Esophagus muscularis mucosa (tissue), 4 donors: Measurements from ENCODE around the gene CYTH3. TPM values are rescaled to one million over a fixed set of nuclear protein-coding genes. Genes with fewer than 3 reads are reported as not detected.

ENCODE experiments used
- DNase-seq: peaks from one replicate; pipeline ENCODE4 v3.0.0-alpha.2; 2017; ENCODE audit errors: extremely low spot score
- H3K27ac ChIP-seq, 4 donors: fragments of 200-600 bp; sonication (generic); replicated peaks in 1 of 4; 1 replicate in 3 of 4; 2 replicates in 1 of 4; pipeline ENCODE4 v1.5.1; 2016 to 2019; ENCODE audit warnings: mild to moderate bottlenecking in 1 of 4
- H3K27me3 ChIP-seq, 4 donors: fragments of 200-600 bp; sonication (generic); one replicate each; pipeline versions ENCODE4 v1.5.1 to v1.6.0; 2016 to 2019
- H3K36me3 ChIP-seq, 4 donors: fragments of 200-600 bp; sonication (generic); one replicate each; pipeline ENCODE4 v1.5.1; 2016 to 2019
- H3K4me1 ChIP-seq, 4 donors: fragments of 200-600 bp; sonication (generic); one replicate each; pipeline ENCODE4 v1.5.1; 2016 to 2019
- H3K4me3 ChIP-seq, 4 donors: fragments of 200-600 bp; sonication (generic); 1 replicate in 2 of 4; 2 replicates in 2 of 4; pipeline ENCODE4 v1.5.1; 2016 to 2019; ENCODE audit warnings: mild to moderate bottlenecking in 4 of 4, moderate library complexity in 1 of 4
- H3K9me3 ChIP-seq, 4 donors: fragments of 200-600 bp; sonication (generic); 1 replicate in 3 of 4; 2 replicates in 1 of 4; pipeline ENCODE4 v1.5.1; 2016 to 2019
- EP300 ChIP-seq: sonication (generic); formaldehyde crosslinking; IDR thresholded peaks from one replicate; pipeline ENCODE4 v1.6.1; 2017; ENCODE audit warnings: antibody characterized with exemption
- POLR2A ChIP-seq: fragments of 450-650 bp; IDR thresholded peaks from one replicate; pipeline ENCODE4 v1.6.1; 2017; ENCODE audit warnings: antibody characterized with exemption, moderate library complexity, mild to moderate bottlenecking, low read depth
- POLR2AphosphoS5 ChIP-seq, 2 donors: sonication (generic); formaldehyde crosslinking; IDR thresholded peaks; one replicate each; pipeline ENCODE4 v1.6.1; 2017; ENCODE audit warnings: antibody characterized with exemption in 2 of 2
- WGBS: methylation state at CpG from one replicate; pipeline ENCODE4 v1.1.5; 2018; 5-methylcytosine and 5-hydroxymethylcytosine counted together
- intact Hi-C: fragments of 100-400 bp; cut with DNase I; formaldehyde crosslinking; loops from one replicate; pipeline ENCODE4 v1.15.1; 2023
- total RNA-seq, 4 donors: library from RNA; depleted of rRNA; stranded (reverse); fragments of >200 nt; gene quantifications; one replicate each; pipeline versions ENCODE4 v1.1.0 to v1.2.1, GENCODE V29; 2016
- TF ChIP-seq, protein P1 (sequence below), 3 experiments: fragments of 200-600 bp in 2 of 3; fragments of 450-650 bp in 1 of 3; sonication (generic) in 2 of 3; IDR thresholded peaks; one replicate each; pipeline ENCODE4 v1.5.1; 2017 to 2019; ENCODE audit warnings: antibody characterized with exemption in 3 of 3, mild to moderate bottlenecking in 2 of 3, moderate library complexity in 1 of 3

Gene CYTH3
- total RNA-seq, 4 donors from 2014 or later, result 32.0 to 64.6 (median 50.2) TPM

DNA sequence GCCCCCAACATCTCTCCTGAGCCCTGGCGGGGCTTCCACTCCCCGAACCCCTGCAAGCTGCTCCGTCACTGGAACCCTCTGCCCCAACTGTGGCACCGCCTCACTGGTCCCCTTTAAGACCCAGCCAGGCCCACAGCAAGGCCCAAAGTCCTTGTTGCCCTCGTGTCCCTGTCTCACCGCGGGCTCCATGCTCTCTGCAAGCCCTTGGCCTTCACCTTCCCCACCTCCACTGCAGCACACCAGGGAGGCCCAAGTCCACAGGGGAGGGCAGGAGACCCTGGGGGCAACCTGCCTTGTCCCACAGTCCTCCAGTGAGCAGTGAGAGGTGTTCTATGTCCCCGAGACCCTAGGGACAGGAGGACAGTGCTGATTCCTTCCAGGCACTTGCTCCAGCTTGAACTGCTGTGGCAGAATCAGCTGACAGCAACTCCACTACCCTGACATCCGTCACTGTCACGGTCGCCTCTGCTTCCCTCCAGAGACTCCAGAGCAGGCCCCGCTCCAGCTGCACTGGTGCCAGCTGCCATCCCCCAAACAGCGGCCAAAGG is 105.3 kb downstream of the CYTH3 start:
- H3K27me3 ChIP-seq, result no peaks in the 10 kb centered on the region
- peaks cover 19 to 31% (median 24%) of the 10 kb centered on the region in 4 donors for H3K4me1 ChIP-seq
- H3K27ac ChIP-seq, result peak overlapping the region in 1 of 4 donors; percentile 13
- intact Hi-C loops, result no loop called here
- DNase-seq, result no peak
- no peak for TF ChIP-seq POLR2A
- TF ChIP-seq, protein P1, sequence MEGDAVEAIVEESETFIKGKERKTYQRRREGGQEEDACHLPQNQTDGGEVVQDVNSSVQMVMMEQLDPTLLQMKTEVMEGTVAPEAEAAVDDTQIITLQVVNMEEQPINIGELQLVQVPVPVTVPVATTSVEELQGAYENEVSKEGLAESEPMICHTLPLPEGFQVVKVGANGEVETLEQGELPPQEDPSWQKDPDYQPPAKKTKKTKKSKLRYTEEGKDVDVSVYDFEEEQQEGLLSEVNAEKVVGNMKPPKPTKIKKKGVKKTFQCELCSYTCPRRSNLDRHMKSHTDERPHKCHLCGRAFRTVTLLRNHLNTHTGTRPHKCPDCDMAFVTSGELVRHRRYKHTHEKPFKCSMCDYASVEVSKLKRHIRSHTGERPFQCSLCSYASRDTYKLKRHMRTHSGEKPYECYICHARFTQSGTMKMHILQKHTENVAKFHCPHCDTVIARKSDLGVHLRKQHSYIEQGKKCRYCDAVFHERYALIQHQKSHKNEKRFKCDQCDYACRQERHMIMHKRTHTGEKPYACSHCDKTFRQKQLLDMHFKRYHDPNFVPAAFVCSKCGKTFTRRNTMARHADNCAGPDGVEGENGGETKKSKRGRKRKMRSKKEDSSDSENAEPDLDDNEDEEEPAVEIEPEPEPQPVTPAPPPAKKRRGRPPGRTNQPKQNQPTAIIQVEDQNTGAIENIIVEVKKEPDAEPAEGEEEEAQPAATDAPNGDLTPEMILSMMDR (IDR thresholded peaks at IDR 0.05), result no peak
- H3K4me3 ChIP-seq, result no peak overlapping the region
- H3K36me3 ChIP-seq, result peaks cover 12 to 76% (median 58%) of the 10 kb centered on the region in 4 donors
- H3K9me3 ChIP-seq, result no peaks in the 10 kb centered on the region
- WGBS, result 79% methylated on average over 11 of the region's 13 CpGs

DNA sequence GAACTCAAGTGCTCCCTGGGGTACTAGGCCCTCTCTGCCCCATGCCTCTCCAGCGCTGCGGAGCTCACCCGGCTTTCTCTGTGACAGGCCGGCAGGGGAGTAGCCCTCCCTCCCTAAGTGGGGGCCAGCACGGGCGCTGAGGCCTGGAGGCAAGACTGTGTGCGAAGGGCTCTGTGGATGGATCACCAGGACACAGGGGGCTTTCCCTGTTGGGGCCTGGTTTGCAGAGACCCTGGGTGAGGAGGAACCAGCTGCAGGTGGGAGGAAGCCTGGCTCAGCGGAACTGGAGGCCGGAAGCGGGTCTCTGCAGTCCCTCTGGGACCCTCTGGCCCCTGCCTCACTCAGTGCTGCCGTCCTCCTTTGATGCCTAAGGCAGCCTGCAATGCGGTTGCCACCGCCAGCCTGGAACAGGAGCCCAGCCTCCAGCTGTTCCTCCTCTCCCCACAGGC is 106.0 kb downstream of the CYTH3 start:
- no peaks in the 10 kb centered on the region for H3K27me3 ChIP-seq
- intact Hi-C loops, result no loop called here
- H3K9me3 ChIP-seq, result no peaks in the 10 kb centered on the region
- no peak for DNase-seq
- TF ChIP-seq POLR2A, result no peak
- 88% methylated on average over 9 of the region's 13 CpGs for WGBS
- H3K27ac ChIP-seq, result no peak overlapping the region
- peaks cover 22 to 36% (median 28%) of the 10 kb centered on the region in 4 donors for H3K4me1 ChIP-seq
- no peak overlapping the region for H3K4me3 ChIP-seq
- peaks cover 12 to 78% (median 59%) of the 10 kb centered on the region in 4 donors for H3K36me3 ChIP-seq

DNA sequence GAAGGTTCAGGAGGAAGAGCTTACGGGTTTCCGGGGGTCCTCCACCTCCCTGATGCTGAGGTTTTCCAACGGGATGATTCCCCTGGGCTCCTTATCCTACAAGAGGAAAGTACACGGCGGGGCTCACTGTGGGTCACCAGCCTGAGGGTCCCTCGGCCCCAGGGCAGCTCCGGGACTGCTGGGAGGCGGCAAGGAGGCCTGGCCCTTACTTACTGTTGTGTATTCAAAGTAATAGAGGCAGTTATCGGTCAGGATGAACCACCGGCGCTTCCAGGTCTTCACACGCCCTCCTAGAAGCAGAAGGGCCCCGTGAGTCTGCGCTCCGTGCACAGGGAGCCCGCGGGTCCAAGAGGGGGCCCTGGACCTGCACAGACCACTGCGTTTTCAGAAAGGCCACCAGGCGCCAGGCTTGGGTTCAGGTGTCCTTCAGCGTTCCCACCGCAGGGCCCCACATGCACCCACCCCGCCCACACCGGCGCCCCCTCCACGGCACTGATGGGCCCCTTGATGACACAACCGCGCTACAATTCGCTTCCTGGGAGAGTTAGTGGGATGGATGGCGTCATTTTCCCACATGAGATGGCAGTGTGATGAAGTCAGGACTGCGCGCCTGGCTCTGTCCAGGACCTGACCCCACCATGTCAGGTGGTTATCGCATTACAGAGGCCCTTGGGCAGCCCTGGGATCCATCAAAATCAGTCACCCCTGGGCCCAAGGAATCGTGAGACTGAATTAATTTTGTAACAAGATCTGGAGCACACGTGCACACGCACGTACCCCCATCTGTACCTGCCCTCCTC is 106.7 kb downstream of the CYTH3 start:
- Histone ChIP-seq H3K36me3 (peaks cover 12 to 71% (median 54%) of the 10 kb centered on the region in 4 donors), H3K27ac (peak overlapping the region in 1 of 4 donors; percentile 12), H3K27me3 (no peaks in the 10 kb centered on the region), H3K9me3 (no peaks in the 10 kb centered on the region), H3K4me1 (peaks cover 29 to 37% (median 35%) of the 10 kb centered on the region in 4 donors), H3K4me3 (no peak overlapping the region)
- TF ChIP-seq POLR2A (no peak), POLR2AphosphoS5 (IDR thresholded peaks at IDR 0.05) (no peak), EP300 (no peak)
- TF ChIP-seq, protein P1 (IDR thresholded peaks at IDR 0.05), result no peak
- DNase-seq, result no peak
- WGBS, result 87% methylated on average over 23 of the region's 36 CpGs
- intact Hi-C loops, result no loop called here

GRCh38 chr7:6165075-6165474 is 107.3 kb downstream of the CYTH3 start:
- Histone ChIP-seq H3K9me3 (no peaks in the 10 kb centered on the region), H3K4me1 (peaks cover 35 to 42% (median 41%) of the 10 kb centered on the region in 4 donors), H3K4me3 (no peak overlapping the region), H3K27ac (peak overlapping the region in 1 of 4 donors; percentile 12), H3K36me3 (peaks cover 12 to 65% (median 48%) of the 10 kb centered on the region in 4 donors), H3K27me3 (no peaks in the 10 kb centered on the region)
- 79% methylated on average over 18 of the region's 19 CpGs for WGBS
- intact Hi-C loops, result no loop called here
- no peak for DNase-seq
- TF ChIP-seq EP300 (no peak), POLR2A (no peak), POLR2AphosphoS5 (IDR thresholded peaks at IDR 0.05) (no peak)
- TF ChIP-seq, protein P1 (IDR thresholded peaks at IDR 0.05), result no peak

DNA sequence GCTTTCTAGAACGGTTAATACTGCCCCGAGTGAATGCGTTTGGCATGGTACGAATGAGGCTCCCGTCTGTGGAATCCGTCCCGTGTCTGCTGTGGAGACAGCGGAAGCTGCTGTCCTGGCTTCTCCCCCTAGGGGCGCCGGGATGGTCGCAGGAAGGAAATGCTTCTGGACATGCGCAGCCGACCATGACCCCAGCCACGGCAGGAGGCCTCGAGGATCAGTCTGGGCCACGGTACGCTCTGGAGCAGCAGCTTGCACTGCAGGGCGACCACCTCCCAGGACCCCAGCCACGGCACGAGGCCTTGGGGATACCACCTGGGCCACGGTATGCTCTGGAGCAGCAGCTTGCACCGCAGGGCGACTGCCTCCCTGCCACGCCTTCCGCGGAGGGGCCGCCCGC is 107.9 kb downstream of the CYTH3 start:
- TF ChIP-seq, protein P1 (IDR thresholded peaks at IDR 0.05), result no peak
- TF ChIP-seq POLR2AphosphoS5 (IDR thresholded peaks at IDR 0.05), result no peak
- no peak for TF ChIP-seq EP300
- TF ChIP-seq POLR2A, result no peak
- Histone ChIP-seq H3K4me1 (peaks cover 41 to 47% (median 46%) of the 10 kb centered on the region in 4 donors), H3K27ac (no peak overlapping the region), H3K4me3 (no peak overlapping the region), H3K9me3 (no peaks in the 10 kb centered on the region), H3K27me3 (no peaks in the 10 kb centered on the region), H3K36me3 (peaks cover 6 to 64% (median 46%) of the 10 kb centered on the region in 4 donors)
- 87% methylated on average over 16 of the region's 28 CpGs for WGBS
- no peak for DNase-seq
- intact Hi-C loops, result no loop called here
